H1 (cell line): ENCODE data around the gene SLC39A10. TPM values are rescaled to one million over a fixed set of nuclear protein-coding genes. Genes with fewer than 3 reads are reported as not detected.

Experiments used
- JUND ChIP-seq: IDR thresholded peaks from 2 replicates; pipeline ENCODE4 v1.6.1; 2011; ENCODE audit warnings: mild to moderate bottlenecking, improper control_type of control experiment, low read length
- polyA plus RNA-seq, 7 experiments: library from polyadenylated mRNA; depleted of rRNA in 3 of 7; stranded (reverse) in 5 of 7; unstranded in 2 of 7; fragments of >200 nt in 5 of 7; fragments of 200-250 nt in 2 of 7; gene quantifications; 1 replicate in 5 of 7; 2 replicates in 1 of 7; 4 replicates in 1 of 7; pipeline versions ENCODE4 v1.2.1 to v1.2.3, GENCODE V29; 2011 to 2013; ENCODE audit warnings: missing spikeins in 2 of 7, mixed read lengths in 2 of 7
- total RNA-seq: library from RNA; stranded (reverse); fragmentation: NEBNext Ultra II Directional; extraction: Animal tissue kit (Norgen Biotek cat#: 25700); gene quantifications from 2 replicates; pipeline ENCODE4 v1.2.1, GENCODE V29; 2021

SLC39A10 gene
- total and polyA plus RNA-seq, 2 of the 8 experiments (the other 6 are each of a cell fraction or from before 2014, with no cell fraction given): 68.1 to 234 TPM

- TF ChIP-seq JUND: no peak
- TF ChIP-seq, all 59 proteins: peak for 0
Measured at GRCh38 chr2:195763866-195764265, 106.8 kb downstream of the SLC39A10 start (continued).
